Muscle of leg (tissue), 16 donors: ENCODE results near the gene YJEFN3. TPM values are rescaled to one million over a fixed set of nuclear protein-coding genes. Genes with fewer than 3 reads are reported as not detected.

Experiments
- DNase-seq: peaks from one replicate; pipeline ENCODE4 v3.0.0; 2013
- H3K27ac ChIP-seq: one replicate; pipeline ENCODE4 v1.5.1; 2013; ENCODE audit warnings: mild to moderate bottlenecking, low read length, control low read depth
- H3K27me3 ChIP-seq: one replicate; pipeline ENCODE4 v1.6.1; 2013; ENCODE audit warnings: low read length; ENCODE audit not compliant: control insufficient read depth, insufficient read depth
- H3K36me3 ChIP-seq: one replicate; pipeline ENCODE4 v1.6.1; 2013; ENCODE audit warnings: low read length; ENCODE audit not compliant: control insufficient read depth, insufficient read depth
- H3K4me1 ChIP-seq: one replicate; pipeline ENCODE4 v1.6.1; 2013; ENCODE audit warnings: low read length; ENCODE audit not compliant: control insufficient read depth, insufficient read depth
- H3K4me3 ChIP-seq: one replicate; pipeline ENCODE4 v1.5.1; 2013; ENCODE audit warnings: low read length, control low read depth
- H3K9me3 ChIP-seq: replicated peaks from 2 replicates; pipeline ENCODE4 v1.6.1; 2013; ENCODE audit warnings: low read depth, low read length; ENCODE audit not compliant: control insufficient read depth
- whole genome bisulfite sequencing: methylation state at CpG from one replicate; pipeline ENCODE4 v1.1.5; 2013; ENCODE audit warnings: missing lambda C conversion rate; ENCODE audit not compliant: insufficient coverage; 5-methylcytosine and 5-hydroxymethylcytosine counted together
- long read RNA-seq, 11 donors: transcript quantifications; one replicate each; lab custom pipeline, GENCODE V29; 2026
- polyA plus RNA-seq, 8 donors: library from polyadenylated mRNA; unstranded; fragments of 120-200 nt; gene quantifications; one replicate each; pipeline versions ENCODE4 v1.2.1 to v1.2.3, GENCODE V29; 2013; ENCODE audit warnings: inconsistent platforms in 1 of 8, low replicate concordance in 1 of 8; ENCODE audit not compliant: insufficient read length in 8 of 8, insufficient read depth in 1 of 8
- total RNA-seq: library from RNA; stranded (reverse); fragments of 120-200 nt; gene quantifications from one replicate; pipeline ENCODE4 v1.2.4, GENCODE V29; 2013

Gene YJEFN3, protein sequence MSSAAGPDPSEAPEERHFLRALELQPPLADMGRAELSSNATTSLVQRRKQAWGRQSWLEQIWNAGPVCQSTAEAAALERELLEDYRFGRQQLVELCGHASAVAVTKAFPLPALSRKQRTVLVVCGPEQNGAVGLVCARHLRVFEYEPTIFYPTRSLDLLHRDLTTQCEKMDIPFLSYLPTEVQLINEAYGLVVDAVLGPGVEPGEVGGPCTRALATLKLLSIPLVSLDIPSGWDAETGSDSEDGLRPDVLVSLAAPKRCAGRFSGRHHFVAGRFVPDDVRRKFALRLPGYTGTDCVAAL
- total RNA-seq (1.6 TPM), polyA plus RNA-seq (10 to 100 TPM in 2 of 8 donors, 1 to 10 TPM in 6; 3.2 to 10.7 (median 7.4) TPM)
- long read RNA-seq, donor 1, result 0 reads
- long read RNA-seq, donor 2, result 0 reads
- long read RNA-seq, donor 3, result 0 reads
- long read RNA-seq, donor 4, result 0 reads
- long read RNA-seq, donor 5, partial matches to known transcripts, result 0 of 1 reads
- long read RNA-seq, donor 5, other reads (novel, unspliced or antisense), result 0 of 1 reads
- long read RNA-seq, donor 6, result 0 reads
- long read RNA-seq, donor 7, result 0 reads
- long read RNA-seq, donor 8, result 0 reads
- long read RNA-seq, donor 9, result 0 reads
- long read RNA-seq, donor 10, result 0 reads
- long read RNA-seq, donor 11, result 0 reads

- no peak within 1 kb of the TSS for H3K4me3 ChIP-seq
- 5% methylated on average over 38 of the region's 50 CpGs for WGBS
- no peaks in the 10 kb centered on the region for H3K27me3 ChIP-seq
These were observed at the start of gene YJEFN3 for GRCh38 chr19:19528721-19529490. TSS of gene YJEFN3 (plus strand) at chr19:19528911. CDS start at chr19:19528933, 22 bp downstream.

DNA sequence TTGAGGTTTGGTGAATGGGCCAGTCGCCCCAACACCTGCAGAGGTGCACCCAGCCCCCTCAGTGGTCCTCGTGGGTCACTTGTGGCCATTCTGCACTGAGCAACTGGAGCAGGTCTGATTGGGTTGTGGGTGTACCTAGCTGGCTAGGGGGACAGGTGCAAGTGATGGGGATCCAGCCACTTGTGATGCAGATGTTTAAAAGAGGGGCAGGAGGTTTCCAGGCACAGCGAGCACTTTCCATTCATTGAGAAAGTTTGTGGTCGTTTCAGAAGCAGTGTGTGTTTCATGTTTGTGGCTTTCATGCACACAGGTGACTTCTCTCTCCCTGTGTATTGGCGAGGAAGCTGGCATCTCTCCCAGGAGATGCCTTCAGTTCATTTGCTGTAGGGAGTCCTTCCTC lies 48.0 kb upstream of the YJEFN3 start:
- H3K27ac ChIP-seq, result no peak overlapping the region
- H3K4me3 ChIP-seq, result no peak overlapping the region
- H3K4me1 ChIP-seq, result peaks cover 73% of the 10 kb centered on the region
- peaks cover 12% of the 10 kb centered on the region for H3K36me3 ChIP-seq
- 72% methylated on average over 2 of the region's 5 CpGs for WGBS
- no peaks in the 10 kb centered on the region for H3K27me3 ChIP-seq
- no peak for DNase-seq
- no peaks in the 10 kb centered on the region for H3K9me3 ChIP-seq

More at GRCh38 chr19:19528721-19529490, at the start of gene YJEFN3:
- H3K9me3 ChIP-seq, result no peaks in the 10 kb centered on the region
- DNase-seq, result no peak
- peaks cover 6% of the 10 kb centered on the region for H3K4me1 ChIP-seq
- H3K36me3 ChIP-seq, result peaks cover 44% of the 10 kb centered on the region
- no peak within 1 kb of the TSS for H3K27ac ChIP-seq

DNA sequence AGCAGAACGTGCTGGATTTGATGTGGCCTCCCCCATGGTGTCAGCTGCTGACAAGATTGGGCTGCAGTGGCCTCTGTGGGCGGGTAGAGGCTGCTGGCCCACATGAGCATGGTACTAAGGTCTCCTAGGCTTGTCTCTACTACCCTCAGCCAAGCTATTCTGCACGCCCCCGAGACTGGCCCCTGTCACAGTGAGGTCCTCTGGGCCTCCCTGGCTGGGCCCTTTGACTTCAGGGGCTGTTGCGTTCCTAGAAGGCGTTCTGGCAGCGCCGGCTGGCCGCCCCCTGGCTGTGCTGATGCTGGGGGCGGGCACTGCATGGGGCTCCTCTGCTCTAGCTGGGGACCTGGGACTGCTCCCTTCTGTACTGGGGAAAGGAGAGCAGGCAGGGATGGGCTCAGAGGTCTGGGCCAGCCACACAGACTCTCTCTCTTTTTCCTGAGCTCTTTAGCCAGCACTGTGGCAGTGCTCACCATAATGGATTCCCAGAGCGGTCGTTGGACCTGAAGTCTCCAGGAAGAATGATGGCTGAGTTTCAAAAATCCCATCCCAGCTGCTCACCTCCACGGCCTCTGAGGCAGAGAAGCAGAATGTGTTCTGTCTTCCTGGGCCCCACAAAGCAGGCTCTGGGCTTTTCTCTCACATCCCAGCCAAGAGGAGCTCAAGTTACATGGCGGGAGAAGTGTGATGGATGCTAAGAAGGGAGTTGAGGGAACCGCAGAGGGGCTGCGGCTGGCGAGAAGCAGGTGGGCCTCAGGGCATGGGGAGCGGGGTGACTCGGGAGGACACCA lies 45.7 kb upstream of the YJEFN3 start:
- H3K27me3 ChIP-seq, result no peaks in the 10 kb centered on the region
- peak; percentile 93 for DNase-seq

GRCh38 chr19:19485161-19485997 lies 43.3 kb upstream of the YJEFN3 start:
- Histone ChIP-seq H3K27ac (peak overlapping the region; percentile 56), H3K4me1 (peaks cover 86% of the 10 kb centered on the region), H3K36me3 (peaks cover 8% of the 10 kb centered on the region), H3K9me3 (no peaks in the 10 kb centered on the region), H3K4me3 (no peak overlapping the region), H3K27me3 (no peaks in the 10 kb centered on the region)
- WGBS, result 30% methylated on average over 8 of the region's 15 CpGs
- DNase-seq, result peak; percentile 64

More for the DNA sequence above, 45.7 kb upstream of the YJEFN3 start:
- WGBS, result 15% methylated on average over 11 of the region's 19 CpGs
- Histone ChIP-seq H3K36me3 (peaks cover 12% of the 10 kb centered on the region), H3K4me1 (peaks cover 67% of the 10 kb centered on the region), H3K4me3 (no peak overlapping the region), H3K27ac (peak overlapping the region; percentile 91), H3K9me3 (no peaks in the 10 kb centered on the region)

GRCh38 chr19:19485998-19486290 lies 42.8 kb upstream of the YJEFN3 start:
- H3K27me3 ChIP-seq, result no peaks in the 10 kb centered on the region
- H3K9me3 ChIP-seq, result no peaks in the 10 kb centered on the region
- WGBS, result 80% methylated on average over 1 of the region's 5 CpGs
- H3K4me3 ChIP-seq, result no peak overlapping the region
- DNase-seq, result no peak
- no peak overlapping the region for H3K27ac ChIP-seq
- H3K36me3 ChIP-seq, result peaks cover 6% of the 10 kb centered on the region
- peaks cover 80% of the 10 kb centered on the region for H3K4me1 ChIP-seq

- H3K9me3 ChIP-seq, result no peaks in the 10 kb centered on the region
- no peak overlapping the region for H3K27ac ChIP-seq
- H3K36me3 ChIP-seq, result peaks cover 3% of the 10 kb centered on the region
- no peaks in the 10 kb centered on the region for H3K27me3 ChIP-seq
- WGBS, result 80% methylated on average over 5 of the region's 15 CpGs
- no peak overlapping the region for H3K4me3 ChIP-seq
- DNase-seq, result no peak
- H3K4me1 ChIP-seq, result peaks cover 79% of the 10 kb centered on the region
These were observed 42.2 kb upstream of the YJEFN3 start for GRCh38 chr19:19486343-19487076.

DNA sequence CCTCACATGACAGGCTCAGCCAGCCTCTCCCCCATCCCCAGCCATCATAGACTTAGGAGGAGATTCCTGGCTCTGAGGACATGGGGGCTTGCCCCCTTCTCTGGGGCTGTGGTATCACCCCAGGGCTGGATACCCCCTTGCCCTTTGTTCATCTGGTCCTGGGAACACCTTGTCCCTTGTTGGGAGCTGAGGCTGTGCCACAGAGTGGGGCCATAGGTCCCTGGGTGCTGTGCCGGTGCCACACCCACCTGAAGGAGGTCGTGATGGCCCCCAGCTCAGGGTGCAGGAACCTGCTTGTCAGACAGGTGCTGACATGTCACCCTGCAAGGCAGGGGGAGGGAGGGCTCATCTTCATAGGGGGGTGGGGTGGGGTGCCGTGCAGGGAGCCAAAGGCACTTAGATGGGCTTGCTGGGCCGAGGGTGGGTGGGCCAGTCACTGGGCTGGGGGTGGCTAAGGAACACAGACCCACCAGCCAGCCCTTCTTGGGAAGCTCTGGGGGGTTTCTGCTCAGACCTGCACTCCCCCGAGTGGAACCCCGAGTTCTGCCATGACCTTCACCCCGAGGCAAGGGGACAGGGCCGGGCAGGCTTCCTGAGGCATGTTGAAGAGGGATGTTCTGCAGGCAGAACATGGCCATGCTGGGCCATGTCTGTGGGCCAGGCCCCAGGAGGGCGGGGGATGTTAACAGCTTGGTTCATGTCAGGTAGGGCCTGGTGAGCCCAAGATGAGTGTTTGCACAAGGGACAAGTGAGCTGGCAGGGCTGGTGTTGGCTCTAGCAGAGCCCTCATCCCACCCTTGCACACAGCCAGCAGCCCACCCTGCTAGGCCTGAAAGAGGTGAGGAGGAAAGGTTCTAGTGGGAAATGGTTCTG lies 41.4 kb upstream of the YJEFN3 start:
- no peak overlapping the region for H3K4me3 ChIP-seq
- peaks cover 11% of the 10 kb centered on the region for H3K36me3 ChIP-seq
- peaks cover 74% of the 10 kb centered on the region for H3K4me1 ChIP-seq
- WGBS, result 90% methylated on average over 7 of the region's 9 CpGs
- H3K27me3 ChIP-seq, result no peaks in the 10 kb centered on the region
- no peak for DNase-seq
- H3K9me3 ChIP-seq, result no peaks in the 10 kb centered on the region
- no peak overlapping the region for H3K27ac ChIP-seq
